HCT116 (cell line): ENCODE data around the gene C5orf24. TPM values are rescaled to one million over a fixed set of nuclear protein-coding genes. Genes with fewer than 3 reads are reported as not detected.

Experiments
- ATAC-seq: fragments of 200-7000 bp; cut with Tn5 transposase; 2 replicates; pipeline ENCODE4 v1.9.1; 2020; ENCODE audit warnings: mild to moderate bottlenecking, moderate library complexity
- BruUV-seq: library from RNA; stranded (reverse); fragments of 400-500 nt; replicated peaks from 2 replicates; lab custom pipeline; 2021; lab: Mats Ljungman, UMichigan
- CTCF ChIA-PET: fragments of 300-600 bp; sonication (Branson Sonifier 250); formaldehyde crosslinking; loops from one replicate; lab custom pipeline; 2021; ENCODE audit warnings: antibody characterized with exemption; lab: Charles Lee
- POLR2A ChIA-PET: fragments of 300-600, 350-600 bp; sonication (Branson Sonifier 250); formaldehyde crosslinking; loops from one replicate; lab custom pipeline; 2021; ENCODE audit warnings: antibody characterized with exemption; lab: Charles Lee
- RAD21 ChIA-PET, 2 experiments: fragments of 300-600 bp; sonication (Branson Sonifier 250); formaldehyde crosslinking; loops; one replicate each; lab custom pipeline; 2023; ENCODE audit warnings: low total read pairs in 2 of 2; ENCODE audit not compliant: uncharacterized antibody in 2 of 2, unreplicated experiment in 2 of 2, low non-redundant PET in 1 of 2; lab: Charles Lee
- DNase-seq: peaks from one replicate; pipeline ENCODE4 v3.0.0-alpha.2; 2010; ENCODE audit warnings: low read depth, low spot score
- H2AFZ ChIP-seq: fragments of 200-600 bp; shearing (Covaris generic), sonication (generic); 2 replicates; pipeline ENCODE4 v1.6.1; 2017; ENCODE audit warnings: low read depth, mixed run types, mixed read lengths, antibody characterized with exemption, low read length; ENCODE audit not compliant: poor library complexity, severe bottlenecking
- H3K27ac ChIP-seq: 2 replicates; pipeline ENCODE4 v1.5.1; 2012; ENCODE audit warnings: low read depth, low read length
- H3K27me3 ChIP-seq: fragments of 200-600 bp; sonication (generic); 2 replicates; pipeline ENCODE4 v1.6.1; 2016; ENCODE audit warnings: mixed run types, low read length, mixed read lengths; ENCODE audit not compliant: insufficient read depth
- H3K36me3 ChIP-seq, 2 experiments: fragments of 200-500 bp in 1 of 2; fragments of 200-600 bp in 1 of 2; sonication (Bioruptor generic) in 1 of 2; sonication (generic) in 1 of 2; 2 replicates each; pipeline versions ENCODE4 v1.5.1 to v1.6.1; 2014 to 2016; ENCODE audit warnings: low read length in 2 of 2, inconsistent platforms in 1 of 2, mixed read lengths in 1 of 2, mixed run types in 1 of 2; ENCODE audit not compliant: insufficient read depth in 2 of 2, control insufficient read depth in 1 of 2
- H3K4me1 ChIP-seq, 2 experiments: fragments of 200-600 bp in 1 of 2; sonication (generic) in 1 of 2; 2 replicates each; pipeline versions ENCODE4 v1.5.1 to v1.6.1; 2012 to 2017; ENCODE audit warnings: low read length in 2 of 2, inconsistent platforms in 1 of 2, mild to moderate bottlenecking in 1 of 2, mixed read lengths in 1 of 2, mixed run types in 1 of 2, moderate library complexity in 1 of 2; ENCODE audit not compliant: insufficient read depth in 2 of 2, control insufficient read depth in 1 of 2
- H3K4me2 ChIP-seq: fragments of 200-600 bp; sonication (generic); 2 replicates; pipeline ENCODE4 v1.6.1; 2017; ENCODE audit warnings: mixed run types, low read length, mixed read lengths
- H3K4me3 ChIP-seq, 2 experiments: fragments of 200-600 bp in 1 of 2; sonication (generic) in 1 of 2; replicated peaks in 1 of 2; 2 replicates each; pipeline ENCODE4 v1.5.1; 2011 to 2016; ENCODE audit warnings: low read length in 2 of 2, control low read depth in 1 of 2, low read depth in 1 of 2, mild to moderate bottlenecking in 1 of 2, mixed read lengths in 1 of 2, mixed run types in 1 of 2
- H3K79me2 ChIP-seq: fragments of 200-600 bp; sonication (generic); 2 replicates; pipeline ENCODE4 v1.6.1; 2017; ENCODE audit warnings: mild to moderate bottlenecking, mixed run types, low read length, moderate library complexity, mixed read lengths; ENCODE audit not compliant: insufficient read depth
- H3K9ac ChIP-seq: fragments of 200-600 bp; sonication (generic); 2 replicates; pipeline ENCODE4 v1.6.1; 2016; ENCODE audit warnings: low read length, mixed read lengths
- H3K9me2 ChIP-seq: fragments of 200-600 bp; sonication (generic), shearing (Covaris generic); 2 replicates; pipeline ENCODE4 v1.6.1; 2017; ENCODE audit warnings: mixed run types, mild to moderate bottlenecking, moderate library complexity; ENCODE audit not compliant: insufficient read depth
- H3K9me3 ChIP-seq, 2 experiments: fragments of 200-500 bp in 1 of 2; fragments of 200-600 bp in 1 of 2; sonication (Bioruptor generic) in 1 of 2; sonication (generic) in 1 of 2; 2 replicates each; pipeline ENCODE4 v1.6.1; 2014 to 2017; ENCODE audit warnings: low read length in 2 of 2, mixed read lengths in 2 of 2, inconsistent platforms in 1 of 2, low read depth in 1 of 2, mild to moderate bottlenecking in 1 of 2, mixed run types in 1 of 2, moderate library complexity in 1 of 2; ENCODE audit not compliant: control insufficient read depth in 1 of 2, insufficient read depth in 1 of 2
- H4K20me1 ChIP-seq: fragments of 200-600 bp; sonication (generic), shearing (Covaris generic); 2 replicates; pipeline ENCODE4 v1.6.1; 2017; ENCODE audit warnings: mixed run types, mild to moderate bottlenecking, moderate library complexity; ENCODE audit not compliant: insufficient read depth
- CBX3 ChIP-seq: IDR thresholded peaks from 2 replicates; pipeline ENCODE4 v1.6.1; 2012; ENCODE audit warnings: low read depth
- CEBPB ChIP-seq: IDR thresholded peaks from 2 replicates; pipeline ENCODE4 v1.6.1; 2012; ENCODE audit warnings: low read depth
- EGR1 ChIP-seq: IDR thresholded peaks from 2 replicates; pipeline ENCODE4 v1.6.1; 2012; ENCODE audit warnings: low read depth
- ELF1 ChIP-seq: IDR thresholded peaks from 2 replicates; pipeline ENCODE4 v1.6.1; 2012; ENCODE audit warnings: low read depth, borderline replicate concordance
- EZH2phosphoT487 ChIP-seq: fragments of 200-600 bp; IDR thresholded peaks from 2 replicates; pipeline ENCODE4 v1.6.1; 2018; ENCODE audit warnings: antibody characterized with exemption, borderline replicate concordance
- FOSL1 ChIP-seq: IDR thresholded peaks from 2 replicates; pipeline ENCODE4 v1.6.1; 2012; ENCODE audit warnings: low read depth
- JUND ChIP-seq: IDR thresholded peaks from 2 replicates; pipeline ENCODE4 v1.6.1; 2012
- RAD21 ChIP-seq: IDR thresholded peaks from 2 replicates; pipeline ENCODE4 v1.6.1; 2012; ENCODE audit warnings: low read depth, mild to moderate bottlenecking
- SIN3A ChIP-seq: IDR thresholded peaks from 2 replicates; pipeline ENCODE4 v1.6.1; 2012; ENCODE audit warnings: low read depth
- SRF ChIP-seq: IDR thresholded peaks from 2 replicates; pipeline ENCODE4 v1.6.1; 2012; ENCODE audit warnings: low read depth
- TCF7L2 ChIP-seq: IDR thresholded peaks from 2 replicates; pipeline ENCODE4 v1.7.0; 2011; ENCODE audit warnings: borderline replicate concordance, inconsistent platforms; ENCODE audit not compliant: insufficient read depth, insufficient read length; ENCODE audit errors: extremely low read depth
- YY1 ChIP-seq: IDR thresholded peaks from 2 replicates; pipeline ENCODE4 v1.6.1; 2011; ENCODE audit warnings: low read length, low read depth, moderate library complexity, mild to moderate bottlenecking; ENCODE audit not compliant: insufficient replicate concordance; ENCODE audit errors: extremely low read depth
- ZNF274 ChIP-seq: fragments of 200-500 bp; sonication (Bioruptor generic); IDR thresholded peaks from 2 replicates; pipeline ENCODE4 v1.6.1; 2014; ENCODE audit warnings: mild to moderate bottlenecking, low read depth, low read length, inconsistent platforms
- intact Hi-C: fragments of 100-400 bp; cut with micrococcal nuclease; formaldehyde crosslinking; loops from 2 replicates; pipeline ENCODE4 v1.10.0; 2022
- total RNA-seq: library from RNA; stranded (reverse); gene quantifications from one replicate; pipeline ENCODE4 v1.2.1, GENCODE V29; 2021; ENCODE audit not compliant: unreplicated experiment
- TF ChIP-seq, protein P1 (sequence below): IDR thresholded peaks from 2 replicates; pipeline ENCODE4 v1.6.1; 2012
- TF ChIP-seq, protein P2 (sequence below): IDR thresholded peaks from 2 replicates; pipeline ENCODE4 v1.6.1; 2012; ENCODE audit warnings: low read depth
- TF ChIP-seq, protein P3 (sequence below): IDR thresholded peaks from 2 replicates; pipeline ENCODE4 v1.6.1; 2012
- TF ChIP-seq, protein P4 (sequence below): IDR thresholded peaks from 2 replicates; pipeline ENCODE4 v1.6.1; 2011; ENCODE audit warnings: mild to moderate bottlenecking, low read length, moderate library complexity; ENCODE audit not compliant: insufficient replicate concordance; ENCODE audit errors: extremely low read depth

The C5orf24 gene
- total RNA-seq, 1 experiment from 2014 or later, result 46.9 TPM

DNA sequence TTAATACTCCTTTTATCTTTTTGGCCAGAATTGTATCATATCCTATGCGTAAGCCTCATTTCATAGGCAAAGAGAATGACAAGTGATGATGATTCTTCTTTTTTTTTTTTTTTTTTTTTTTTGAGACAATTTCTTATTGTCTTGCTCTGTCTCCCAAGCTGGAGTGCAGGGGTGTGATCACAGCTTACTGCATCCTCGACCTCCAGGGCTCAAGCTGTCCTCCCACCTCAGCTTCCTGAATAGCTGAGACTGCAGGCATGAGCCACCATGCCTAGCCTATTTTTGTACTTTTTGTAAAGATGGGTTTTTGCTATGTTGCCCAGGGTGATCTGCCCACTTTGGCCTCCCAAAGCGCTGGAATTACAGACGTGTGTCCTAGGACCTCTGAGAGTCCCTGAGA is 41.9 kb upstream of the C5orf24 start:
- no peak for ATAC-seq
- Histone ChIP-seq H3K9me3 (no peaks in the 10 kb centered on the region), H4K20me1 (0 out of 2 replicates have a peak, but pooled peaks cover under 1% of the 10 kb centered on the region), H3K4me1 (no peaks in the 10 kb centered on the region), H3K27me3 (no peaks in the 10 kb centered on the region), H3K4me3 (no peak overlapping the region), H3K9me2 (no peaks in the 10 kb centered on the region), H3K27ac (no peak overlapping the region), H3K4me2 (no peak overlapping the region), H3K36me3 (peaks cover 20 to 31% of the 10 kb centered on the region in 2 experiments), H3K79me2 (peaks cover 69% of the 10 kb centered on the region), H2AFZ (no peak overlapping the region), H3K9ac (no peak overlapping the region)
- DNase-seq, result no peak
- TF ChIP-seq CBX3 (no peak), ZNF274 (no peak), RAD21 (no peak), FOSL1 (no peak), YY1 (no peak), ELF1 (no peak), JUND (no peak), CEBPB (no peak), EGR1 (no peak), TCF7L2 (no peak), SIN3A (no peak), EZH2phosphoT487 (no peak), SRF (no peak)
- TF ChIP-seq, protein P1, sequence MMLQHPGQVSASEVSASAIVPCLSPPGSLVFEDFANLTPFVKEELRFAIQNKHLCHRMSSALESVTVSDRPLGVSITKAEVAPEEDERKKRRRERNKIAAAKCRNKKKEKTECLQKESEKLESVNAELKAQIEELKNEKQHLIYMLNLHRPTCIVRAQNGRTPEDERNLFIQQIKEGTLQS, result no peak
- TF ChIP-seq, protein P2, sequence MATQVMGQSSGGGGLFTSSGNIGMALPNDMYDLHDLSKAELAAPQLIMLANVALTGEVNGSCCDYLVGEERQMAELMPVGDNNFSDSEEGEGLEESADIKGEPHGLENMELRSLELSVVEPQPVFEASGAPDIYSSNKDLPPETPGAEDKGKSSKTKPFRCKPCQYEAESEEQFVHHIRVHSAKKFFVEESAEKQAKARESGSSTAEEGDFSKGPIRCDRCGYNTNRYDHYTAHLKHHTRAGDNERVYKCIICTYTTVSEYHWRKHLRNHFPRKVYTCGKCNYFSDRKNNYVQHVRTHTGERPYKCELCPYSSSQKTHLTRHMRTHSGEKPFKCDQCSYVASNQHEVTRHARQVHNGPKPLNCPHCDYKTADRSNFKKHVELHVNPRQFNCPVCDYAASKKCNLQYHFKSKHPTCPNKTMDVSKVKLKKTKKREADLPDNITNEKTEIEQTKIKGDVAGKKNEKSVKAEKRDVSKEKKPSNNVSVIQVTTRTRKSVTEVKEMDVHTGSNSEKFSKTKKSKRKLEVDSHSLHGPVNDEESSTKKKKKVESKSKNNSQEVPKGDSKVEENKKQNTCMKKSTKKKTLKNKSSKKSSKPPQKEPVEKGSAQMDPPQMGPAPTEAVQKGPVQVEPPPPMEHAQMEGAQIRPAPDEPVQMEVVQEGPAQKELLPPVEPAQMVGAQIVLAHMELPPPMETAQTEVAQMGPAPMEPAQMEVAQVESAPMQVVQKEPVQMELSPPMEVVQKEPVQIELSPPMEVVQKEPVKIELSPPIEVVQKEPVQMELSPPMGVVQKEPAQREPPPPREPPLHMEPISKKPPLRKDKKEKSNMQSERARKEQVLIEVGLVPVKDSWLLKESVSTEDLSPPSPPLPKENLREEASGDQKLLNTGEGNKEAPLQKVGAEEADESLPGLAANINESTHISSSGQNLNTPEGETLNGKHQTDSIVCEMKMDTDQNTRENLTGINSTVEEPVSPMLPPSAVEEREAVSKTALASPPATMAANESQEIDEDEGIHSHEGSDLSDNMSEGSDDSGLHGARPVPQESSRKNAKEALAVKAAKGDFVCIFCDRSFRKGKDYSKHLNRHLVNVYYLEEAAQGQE, result no peak
- TF ChIP-seq, protein P3, sequence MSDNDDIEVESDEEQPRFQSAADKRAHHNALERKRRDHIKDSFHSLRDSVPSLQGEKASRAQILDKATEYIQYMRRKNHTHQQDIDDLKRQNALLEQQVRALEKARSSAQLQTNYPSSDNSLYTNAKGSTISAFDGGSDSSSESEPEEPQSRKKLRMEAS, result no peak
- TF ChIP-seq, protein P4, sequence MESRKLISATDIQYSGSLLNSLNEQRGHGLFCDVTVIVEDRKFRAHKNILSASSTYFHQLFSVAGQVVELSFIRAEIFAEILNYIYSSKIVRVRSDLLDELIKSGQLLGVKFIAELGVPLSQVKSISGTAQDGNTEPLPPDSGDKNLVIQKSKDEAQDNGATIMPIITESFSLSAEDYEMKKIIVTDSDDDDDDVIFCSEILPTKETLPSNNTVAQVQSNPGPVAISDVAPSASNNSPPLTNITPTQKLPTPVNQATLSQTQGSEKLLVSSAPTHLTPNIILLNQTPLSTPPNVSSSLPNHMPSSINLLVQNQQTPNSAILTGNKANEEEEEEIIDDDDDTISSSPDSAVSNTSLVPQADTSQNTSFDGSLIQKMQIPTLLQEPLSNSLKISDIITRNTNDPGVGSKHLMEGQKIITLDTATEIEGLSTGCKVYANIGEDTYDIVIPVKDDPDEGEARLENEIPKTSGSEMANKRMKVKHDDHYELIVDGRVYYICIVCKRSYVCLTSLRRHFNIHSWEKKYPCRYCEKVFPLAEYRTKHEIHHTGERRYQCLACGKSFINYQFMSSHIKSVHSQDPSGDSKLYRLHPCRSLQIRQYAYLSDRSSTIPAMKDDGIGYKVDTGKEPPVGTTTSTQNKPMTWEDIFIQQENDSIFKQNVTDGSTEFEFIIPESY, result no peak
- intact Hi-C loops, result no loop called here
- CTCF ChIA-PET, result no interaction called here
- RAD21 ChIA-PET, result no interaction called here
- POLR2A ChIA-PET, result no interaction called here
- no TSS peak for BruUV-seq
